KMS-11 (cell line): ENCODE measurements around the gene PTPRN2.

Experiments
- H2AFZ ChIP-seq: fragments of 200-600 bp; sonication (generic); 2 replicates; pipeline ENCODE4 v1.6.1; 2016; ENCODE audit warnings: antibody characterized with exemption, mixed run types, low read depth
- H3K27ac ChIP-seq: fragments of 200-600 bp; sonication (generic); 2 replicates; pipeline ENCODE4 v1.6.1; 2016; ENCODE audit warnings: mild to moderate bottlenecking, mixed run types
- H3K27me3 ChIP-seq: fragments of 200-600 bp; sonication (generic); 2 replicates; pipeline ENCODE4 v1.6.1; 2017; ENCODE audit warnings: mild to moderate bottlenecking, low read depth, mixed run types, moderate library complexity; ENCODE audit not compliant: insufficient read depth
- H3K36me3 ChIP-seq: fragments of 200-600 bp; sonication (generic); 2 replicates; pipeline ENCODE4 v1.6.1; 2017; ENCODE audit warnings: mild to moderate bottlenecking, mixed run types; ENCODE audit not compliant: insufficient read depth
- H3K4me1 ChIP-seq: fragments of 200-600 bp; sonication (generic); 2 replicates; pipeline ENCODE4 v1.6.1; 2016; ENCODE audit warnings: mild to moderate bottlenecking, low read depth, mixed run types; ENCODE audit not compliant: poor library complexity, severe bottlenecking
- H3K4me2 ChIP-seq: fragments of 200-600 bp; sonication (generic); 2 replicates; pipeline ENCODE4 v1.7.0; 2016; ENCODE audit warnings: mild to moderate bottlenecking, mixed run types
- H3K4me3 ChIP-seq: fragments of 200-600 bp; sonication (generic); IDR thresholded peaks from 2 replicates; pipeline ENCODE4 v1.6.1; 2017; ENCODE audit warnings: low read depth, low read length, mixed read lengths; ENCODE audit not compliant: insufficient read depth
- H3K79me2 ChIP-seq: fragments of 200-600 bp; sonication (generic); 2 replicates; pipeline ENCODE4 v1.6.1; 2016; ENCODE audit warnings: low read depth, mixed run types; ENCODE audit not compliant: insufficient read depth
- H3K9ac ChIP-seq: fragments of 200-600 bp; sonication (generic); 2 replicates; pipeline ENCODE4 v1.6.1; 2016; ENCODE audit warnings: mild to moderate bottlenecking, mixed run types
- H4K20me1 ChIP-seq: fragments of 200-600 bp; sonication (generic); 2 replicates; pipeline ENCODE4 v1.6.1; 2016; ENCODE audit warnings: mild to moderate bottlenecking, mixed run types; ENCODE audit not compliant: insufficient read depth
- TF ChIP-seq, protein P1 (sequence below): fragments of 200-600 bp; sonication (generic); conservative IDR thresholded peaks from 2 replicates; pipeline ENCODE4 v1.6.1; 2017; ENCODE audit warnings: low read depth, mild to moderate bottlenecking, antibody characterized with exemption, low read length, moderate library complexity, mixed read lengths

The PTPRN2 gene

DNA sequence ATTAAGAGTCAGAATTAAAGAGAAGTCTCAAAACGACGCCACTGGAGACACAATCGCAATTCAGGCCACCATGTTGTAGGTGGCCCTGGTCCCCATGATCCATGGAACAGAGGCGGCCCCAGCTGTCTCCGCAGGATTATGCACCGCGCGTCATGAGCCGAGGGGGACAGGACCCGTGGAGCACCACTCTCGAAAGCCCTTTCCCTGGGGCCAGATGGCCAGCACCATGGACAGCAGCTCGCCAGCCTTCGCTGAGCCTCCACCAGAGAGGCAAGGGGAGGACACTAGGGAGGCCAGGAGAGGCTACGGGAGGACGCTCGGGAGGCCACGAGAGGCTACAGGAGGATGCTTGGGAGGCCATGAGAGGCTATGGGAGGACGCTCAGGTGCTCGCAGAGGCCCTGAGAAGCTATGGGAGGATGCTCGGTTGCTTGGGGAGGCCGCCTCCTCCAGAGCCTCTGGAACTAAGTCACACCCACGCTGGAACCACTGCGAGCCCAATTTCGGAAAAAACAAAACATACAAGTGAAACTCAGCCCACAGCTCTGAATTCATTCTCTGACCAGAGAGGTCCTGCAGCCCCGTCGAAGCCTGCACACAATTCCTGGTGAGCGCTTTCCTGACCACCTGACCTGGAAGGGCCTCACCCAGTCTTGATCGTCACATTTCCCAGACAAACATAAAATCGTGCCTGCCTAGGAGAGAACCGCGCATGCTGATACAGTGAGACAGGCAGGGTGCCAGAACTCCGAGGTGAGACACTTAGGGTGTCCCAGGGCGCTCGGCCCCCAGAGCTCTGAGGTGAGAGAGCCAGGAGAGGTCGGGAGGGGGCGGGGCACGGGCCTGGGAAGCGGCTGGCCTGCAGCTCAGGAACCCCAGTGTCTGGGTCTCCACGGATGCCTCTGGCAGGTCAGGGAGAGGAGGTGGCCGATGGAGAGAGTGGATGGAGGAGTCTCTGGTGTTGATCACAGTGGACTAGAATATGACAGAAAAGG lies 224.4 kb downstream of the PTPRN2 start:
- Histone ChIP-seq H3K9ac (no peak overlapping the region), H3K36me3 (no peaks in the 10 kb centered on the region), H3K4me3 (no peak overlapping the region), H3K79me2 (no peaks in the 10 kb centered on the region), H3K4me2 (no peak overlapping the region), H3K27ac (no peak overlapping the region), H2AFZ (no peak overlapping the region), H3K27me3 (no peaks in the 10 kb centered on the region; the same call in 1 of the 2 replicates), H3K4me1 (no peaks in the 10 kb centered on the region), H4K20me1 (no peaks in the 10 kb centered on the region)
- TF ChIP-seq, protein P1, sequence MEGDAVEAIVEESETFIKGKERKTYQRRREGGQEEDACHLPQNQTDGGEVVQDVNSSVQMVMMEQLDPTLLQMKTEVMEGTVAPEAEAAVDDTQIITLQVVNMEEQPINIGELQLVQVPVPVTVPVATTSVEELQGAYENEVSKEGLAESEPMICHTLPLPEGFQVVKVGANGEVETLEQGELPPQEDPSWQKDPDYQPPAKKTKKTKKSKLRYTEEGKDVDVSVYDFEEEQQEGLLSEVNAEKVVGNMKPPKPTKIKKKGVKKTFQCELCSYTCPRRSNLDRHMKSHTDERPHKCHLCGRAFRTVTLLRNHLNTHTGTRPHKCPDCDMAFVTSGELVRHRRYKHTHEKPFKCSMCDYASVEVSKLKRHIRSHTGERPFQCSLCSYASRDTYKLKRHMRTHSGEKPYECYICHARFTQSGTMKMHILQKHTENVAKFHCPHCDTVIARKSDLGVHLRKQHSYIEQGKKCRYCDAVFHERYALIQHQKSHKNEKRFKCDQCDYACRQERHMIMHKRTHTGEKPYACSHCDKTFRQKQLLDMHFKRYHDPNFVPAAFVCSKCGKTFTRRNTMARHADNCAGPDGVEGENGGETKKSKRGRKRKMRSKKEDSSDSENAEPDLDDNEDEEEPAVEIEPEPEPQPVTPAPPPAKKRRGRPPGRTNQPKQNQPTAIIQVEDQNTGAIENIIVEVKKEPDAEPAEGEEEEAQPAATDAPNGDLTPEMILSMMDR: no peak

DNA sequence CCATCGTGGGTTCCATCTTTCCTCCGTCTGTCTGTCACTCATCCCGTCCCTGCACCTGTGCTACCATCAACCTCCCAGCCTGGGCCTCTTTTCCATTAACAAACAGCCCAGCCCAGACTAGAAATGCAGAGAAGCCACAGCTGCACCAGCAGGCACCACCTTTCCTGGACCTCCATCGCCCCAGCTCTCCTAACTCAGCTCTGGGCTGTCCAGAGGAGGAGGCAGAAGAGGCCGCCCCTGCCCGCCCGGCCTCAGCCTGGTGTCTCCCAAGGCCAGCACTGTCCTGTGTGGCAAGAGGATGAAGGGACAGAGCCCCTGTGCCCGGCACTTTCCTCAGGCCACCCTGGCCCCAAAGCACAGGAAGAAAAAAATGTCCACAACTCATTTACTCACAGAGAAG lies 225.6 kb downstream of the PTPRN2 start:
- peaks cover 4% of the 10 kb centered on the region; the same call in 1 of the 2 replicates for H3K27me3 ChIP-seq
- H3K27ac ChIP-seq: no peak overlapping the region
- H3K79me2 ChIP-seq: no peaks in the 10 kb centered on the region
- H3K36me3 ChIP-seq: no peaks in the 10 kb centered on the region
- H3K9ac ChIP-seq: no peak overlapping the region
- H4K20me1 ChIP-seq: no peaks in the 10 kb centered on the region
- TF ChIP-seq, protein P1: no peak
- no peak overlapping the region for H2AFZ ChIP-seq
- H3K4me3 ChIP-seq: no peak overlapping the region
- no peak overlapping the region for H3K4me2 ChIP-seq
- H3K4me1 ChIP-seq: no peaks in the 10 kb centered on the region

DNA sequence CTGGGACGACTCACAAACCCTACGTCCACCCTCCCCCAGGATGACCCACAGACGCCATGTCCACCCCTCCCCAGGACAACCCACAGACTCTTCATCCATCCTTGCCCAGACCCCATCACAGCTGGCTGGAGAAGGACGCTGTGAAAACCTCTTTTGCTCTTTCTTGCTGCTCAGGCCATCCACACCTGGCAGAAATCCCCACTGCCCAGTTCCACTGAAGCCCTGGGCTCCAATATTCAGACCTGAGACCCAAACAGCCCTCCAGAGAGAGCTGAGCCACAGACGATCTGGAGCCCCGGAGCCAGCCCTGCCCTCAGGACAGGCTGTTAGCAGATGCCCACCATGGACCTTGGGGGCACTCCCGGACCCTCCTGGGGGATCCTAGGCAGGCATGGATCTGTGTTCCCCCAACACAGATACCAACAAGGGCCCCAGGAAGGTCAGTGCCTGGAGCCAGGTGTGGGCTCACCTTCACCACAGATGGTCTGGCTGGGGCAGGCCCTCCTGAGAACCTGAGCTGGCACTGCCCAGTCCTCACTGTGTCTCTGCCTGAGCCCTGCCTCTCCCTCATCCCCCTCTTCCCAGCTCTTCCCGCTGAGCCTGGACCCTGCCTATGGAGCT lies 226.2 kb downstream of the PTPRN2 start:
- Histone ChIP-seq H4K20me1 (no peaks in the 10 kb centered on the region), H3K27me3 (peaks cover 7% of the 10 kb centered on the region; the same call in 1 of the 2 replicates), H3K4me1 (no peaks in the 10 kb centered on the region), H3K4me3 (no peak overlapping the region), H3K27ac (no peak overlapping the region), H3K36me3 (no peaks in the 10 kb centered on the region), H3K79me2 (no peaks in the 10 kb centered on the region), H2AFZ (no peak overlapping the region), H3K4me2 (no peak overlapping the region), H3K9ac (no peak overlapping the region)
- TF ChIP-seq, protein P1: no peak

DNA sequence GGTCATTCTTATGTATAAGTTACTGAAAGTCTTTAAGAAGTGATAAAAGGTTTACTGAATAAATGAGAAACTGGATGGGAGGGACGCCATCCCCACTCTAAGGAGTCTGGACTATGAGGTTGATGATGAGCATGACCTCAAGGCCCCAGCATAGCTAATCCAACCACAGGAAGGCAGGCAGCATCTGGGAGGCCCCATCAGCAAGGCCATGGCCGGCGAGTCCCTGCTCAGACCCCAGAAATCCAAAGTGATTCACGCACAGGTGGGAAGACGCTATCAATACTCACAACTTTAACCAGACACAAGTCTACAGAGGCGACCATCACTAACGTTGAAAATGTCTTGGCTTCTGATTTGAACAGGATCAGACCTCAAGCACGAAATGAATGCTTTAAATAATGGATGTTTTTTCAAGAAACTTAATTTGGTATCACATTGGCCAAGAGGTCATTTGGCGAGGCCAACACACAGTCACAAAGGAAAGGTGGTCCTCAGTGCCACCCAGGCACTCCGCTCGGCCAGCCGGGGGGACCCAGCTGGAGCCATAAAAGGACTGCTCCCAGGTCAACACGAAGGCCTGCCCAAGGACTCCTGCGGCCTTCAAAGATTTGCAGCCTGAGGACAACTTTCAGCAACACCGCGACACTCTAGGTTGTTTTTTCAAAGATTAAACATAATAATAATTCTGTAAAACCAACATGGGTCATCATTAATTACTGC lies 228.5 kb downstream of the PTPRN2 start:
- Histone ChIP-seq H3K27ac (no peak overlapping the region), H3K27me3 (peaks cover 7% of the 10 kb centered on the region; the same call in 1 of the 2 replicates), H2AFZ (no peak overlapping the region), H3K79me2 (no peaks in the 10 kb centered on the region), H3K4me3 (no peak overlapping the region), H3K4me2 (no peak overlapping the region), H3K36me3 (no peaks in the 10 kb centered on the region), H4K20me1 (no peaks in the 10 kb centered on the region), H3K4me1 (no peaks in the 10 kb centered on the region), H3K9ac (no peak overlapping the region)
- TF ChIP-seq, protein P1: no peak
